ENCODE data around the gene FANCM.

FANCM gene, protein sequence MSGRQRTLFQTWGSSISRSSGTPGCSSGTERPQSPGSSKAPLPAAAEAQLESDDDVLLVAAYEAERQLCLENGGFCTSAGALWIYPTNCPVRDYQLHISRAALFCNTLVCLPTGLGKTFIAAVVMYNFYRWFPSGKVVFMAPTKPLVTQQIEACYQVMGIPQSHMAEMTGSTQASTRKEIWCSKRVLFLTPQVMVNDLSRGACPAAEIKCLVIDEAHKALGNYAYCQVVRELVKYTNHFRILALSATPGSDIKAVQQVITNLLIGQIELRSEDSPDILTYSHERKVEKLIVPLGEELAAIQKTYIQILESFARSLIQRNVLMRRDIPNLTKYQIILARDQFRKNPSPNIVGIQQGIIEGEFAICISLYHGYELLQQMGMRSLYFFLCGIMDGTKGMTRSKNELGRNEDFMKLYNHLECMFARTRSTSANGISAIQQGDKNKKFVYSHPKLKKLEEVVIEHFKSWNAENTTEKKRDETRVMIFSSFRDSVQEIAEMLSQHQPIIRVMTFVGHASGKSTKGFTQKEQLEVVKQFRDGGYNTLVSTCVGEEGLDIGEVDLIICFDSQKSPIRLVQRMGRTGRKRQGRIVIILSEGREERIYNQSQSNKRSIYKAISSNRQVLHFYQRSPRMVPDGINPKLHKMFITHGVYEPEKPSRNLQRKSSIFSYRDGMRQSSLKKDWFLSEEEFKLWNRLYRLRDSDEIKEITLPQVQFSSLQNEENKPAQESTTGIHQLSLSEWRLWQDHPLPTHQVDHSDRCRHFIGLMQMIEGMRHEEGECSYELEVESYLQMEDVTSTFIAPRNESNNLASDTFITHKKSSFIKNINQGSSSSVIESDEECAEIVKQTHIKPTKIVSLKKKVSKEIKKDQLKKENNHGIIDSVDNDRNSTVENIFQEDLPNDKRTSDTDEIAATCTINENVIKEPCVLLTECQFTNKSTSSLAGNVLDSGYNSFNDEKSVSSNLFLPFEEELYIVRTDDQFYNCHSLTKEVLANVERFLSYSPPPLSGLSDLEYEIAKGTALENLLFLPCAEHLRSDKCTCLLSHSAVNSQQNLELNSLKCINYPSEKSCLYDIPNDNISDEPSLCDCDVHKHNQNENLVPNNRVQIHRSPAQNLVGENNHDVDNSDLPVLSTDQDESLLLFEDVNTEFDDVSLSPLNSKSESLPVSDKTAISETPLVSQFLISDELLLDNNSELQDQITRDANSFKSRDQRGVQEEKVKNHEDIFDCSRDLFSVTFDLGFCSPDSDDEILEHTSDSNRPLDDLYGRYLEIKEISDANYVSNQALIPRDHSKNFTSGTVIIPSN (N-terminal part only)

DNA sequence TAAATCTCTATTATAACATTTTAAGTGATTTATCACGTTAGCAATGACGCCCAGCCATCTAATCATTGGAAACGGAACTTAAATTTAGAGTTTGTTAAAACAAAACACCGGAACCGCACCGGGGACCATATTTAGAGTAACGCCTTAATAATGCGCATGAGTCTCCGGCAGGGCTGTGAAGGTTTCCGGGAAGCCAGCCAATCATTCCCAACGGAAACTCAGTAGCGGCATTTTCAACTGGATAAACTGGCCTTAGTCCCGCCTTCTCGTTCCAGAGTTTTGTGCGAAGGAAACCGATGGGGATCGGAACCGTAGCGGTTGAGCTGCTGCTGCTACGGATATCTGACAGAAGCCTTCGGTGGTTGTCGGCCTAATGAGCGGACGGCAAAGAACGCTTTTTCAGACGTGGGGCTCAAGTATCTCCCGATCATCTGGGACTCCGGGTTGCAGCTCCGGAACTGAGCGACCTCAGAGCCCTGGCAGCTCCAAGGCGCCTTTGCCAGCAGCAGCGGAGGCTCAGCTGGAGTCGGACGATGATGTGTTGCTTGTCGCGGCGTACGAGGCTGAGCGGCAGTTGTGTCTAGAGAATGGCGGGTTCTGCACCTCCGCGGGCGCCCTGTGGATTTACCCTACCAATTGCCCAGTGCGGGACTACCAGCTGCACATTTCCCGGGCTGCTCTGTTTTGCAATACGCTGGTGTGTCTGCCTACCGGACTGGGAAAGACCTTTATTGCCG, at the start of gene FANCM:
Gene FANCM (plus strand): TSS at position 272 of the 737 bp plus-strand sequence. CDS start 102 bp downstream, at position 374.
- peak; percentile 20 to 92 (median 85) for DNase-seq

DNA sequence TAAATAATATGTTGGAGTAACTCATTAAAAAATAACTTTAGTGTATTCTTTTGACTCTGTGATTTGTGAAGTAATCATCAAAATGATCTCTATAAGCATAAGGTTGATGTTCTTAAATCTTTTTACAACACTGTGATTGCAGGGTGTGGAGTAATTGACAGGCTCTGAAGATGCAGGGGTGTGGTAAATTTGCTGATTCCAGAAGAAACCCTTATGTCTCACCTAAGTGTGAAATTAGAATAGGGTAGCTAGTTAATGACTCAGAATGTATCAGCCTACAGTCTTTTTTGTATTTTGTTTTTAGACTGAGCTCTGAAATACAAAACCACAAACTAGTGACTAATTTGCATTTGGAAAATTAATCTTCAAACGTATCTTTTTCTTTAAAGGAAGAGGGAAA, 45.9 kb upstream of the FANCM start:
- no peak for DNase-seq

DNA sequence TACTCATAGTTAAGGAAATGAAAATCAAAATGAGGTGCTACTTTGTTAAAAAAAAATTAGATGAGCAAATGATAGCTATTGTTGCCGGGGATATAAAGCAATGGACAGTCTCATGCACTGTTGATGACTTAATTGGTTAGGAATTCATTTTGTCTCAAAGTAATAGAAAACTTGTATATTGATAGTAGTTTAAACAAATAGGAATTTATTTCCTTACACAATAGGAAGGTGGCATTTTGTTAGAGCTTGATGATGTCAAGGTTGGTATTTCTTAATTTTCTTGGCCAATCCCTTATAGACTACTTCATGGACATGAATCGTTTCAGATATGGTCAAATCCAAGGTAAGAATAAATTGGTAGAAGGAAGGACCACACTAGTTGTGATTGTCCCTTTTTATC, 44.0 kb upstream of the FANCM start:
- no peak for DNase-seq

DNA sequence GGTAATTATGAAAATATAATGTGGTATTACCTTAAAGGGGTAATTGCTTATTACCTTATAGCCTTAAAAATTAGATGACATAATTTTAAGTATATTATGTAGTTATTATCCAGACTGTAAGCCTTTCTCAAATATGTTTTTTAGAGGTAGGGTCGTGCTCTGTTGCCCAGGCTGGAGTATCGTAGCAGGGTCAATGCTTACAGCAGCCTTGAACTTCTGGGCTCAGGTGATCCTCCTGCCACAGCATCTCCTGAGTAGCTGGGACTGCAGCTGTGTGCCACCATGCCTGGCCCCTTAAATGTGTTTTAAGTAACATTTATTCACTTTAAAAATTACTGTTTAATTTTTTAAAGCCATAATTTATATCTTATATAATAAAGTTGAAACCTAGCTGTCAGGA, 41.5 kb upstream of the FANCM start:
- no peak for DNase-seq

DNA sequence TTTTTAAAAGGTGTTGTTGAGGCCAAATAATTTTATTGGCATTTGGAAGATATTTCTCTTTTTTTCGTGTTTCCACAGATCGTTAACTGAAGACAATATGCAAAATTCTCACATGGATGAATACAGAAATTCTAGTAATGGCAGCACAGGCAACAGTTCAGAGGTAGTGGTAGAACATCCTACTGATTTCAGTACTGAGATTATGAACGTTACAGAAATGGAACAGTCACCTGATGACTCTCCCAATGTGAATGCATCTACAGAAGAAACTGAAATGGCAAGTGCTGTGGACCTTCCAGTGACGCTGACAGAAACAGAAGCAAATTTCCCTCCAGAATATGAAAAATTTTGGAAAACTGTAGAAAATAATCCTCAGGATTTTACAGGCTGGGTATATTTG, 40.6 kb upstream of the FANCM start:
- DNase-seq: no peak

DNA sequence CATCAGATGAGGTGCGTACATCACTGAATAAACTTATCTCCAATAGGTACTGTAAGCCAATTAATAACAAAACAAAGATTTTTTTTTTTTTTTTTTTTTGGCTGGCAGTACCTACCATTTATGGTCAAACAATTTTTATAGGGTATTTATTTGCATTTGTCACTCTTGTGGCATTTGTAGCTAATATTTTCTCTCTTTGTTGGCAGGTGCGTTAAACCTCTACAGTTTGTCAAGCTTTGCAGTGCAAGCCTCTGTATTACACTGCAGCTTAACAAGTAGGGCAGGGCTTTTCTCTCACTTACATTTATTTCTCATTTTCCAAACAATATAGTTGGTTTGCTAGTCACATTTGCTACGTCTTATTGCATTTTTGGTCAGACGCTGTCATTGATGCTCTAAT, 39.5 kb upstream of the FANCM start:
- no peak for DNase-seq

DNA sequence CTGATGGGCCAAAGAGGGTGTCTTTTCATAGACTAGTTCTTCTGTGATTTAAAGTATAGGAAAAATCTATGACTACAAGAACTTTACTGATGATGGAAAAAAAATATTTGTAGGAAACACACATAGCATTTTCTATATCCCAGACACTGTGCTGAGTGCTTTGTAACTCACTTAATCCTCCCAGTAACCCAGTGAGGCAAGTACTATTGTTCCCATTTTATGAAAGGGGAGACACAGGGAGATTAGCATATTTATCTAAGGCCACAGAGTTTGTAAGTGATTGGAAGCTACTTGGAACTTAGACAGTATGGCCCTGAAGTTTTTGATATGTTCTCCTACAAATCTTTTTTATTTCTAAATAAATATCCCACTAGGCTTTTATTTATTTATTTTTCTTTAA, 31.9 kb upstream of the FANCM start:
- no peak for DNase-seq

DNA sequence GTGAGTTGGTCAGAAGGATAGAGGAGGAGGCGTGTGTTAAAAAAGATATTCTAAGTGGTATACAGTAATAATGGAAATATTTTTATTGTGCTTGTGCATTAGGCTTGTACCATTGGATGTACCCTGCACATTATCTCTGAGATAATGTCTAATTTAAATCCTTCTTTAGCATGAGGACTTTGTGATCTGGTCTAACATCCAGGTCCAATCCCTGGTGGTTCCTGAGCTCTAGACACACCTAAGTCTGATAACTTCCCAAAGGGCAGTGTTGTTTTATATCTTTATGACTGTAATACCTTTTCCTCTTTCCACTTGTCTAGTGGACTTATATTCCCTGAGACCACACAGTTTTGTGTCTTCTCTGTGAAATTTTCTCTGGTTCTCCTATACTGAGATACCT, 31.2 kb upstream of the FANCM start:
- DNase-seq: no peak

DNA sequence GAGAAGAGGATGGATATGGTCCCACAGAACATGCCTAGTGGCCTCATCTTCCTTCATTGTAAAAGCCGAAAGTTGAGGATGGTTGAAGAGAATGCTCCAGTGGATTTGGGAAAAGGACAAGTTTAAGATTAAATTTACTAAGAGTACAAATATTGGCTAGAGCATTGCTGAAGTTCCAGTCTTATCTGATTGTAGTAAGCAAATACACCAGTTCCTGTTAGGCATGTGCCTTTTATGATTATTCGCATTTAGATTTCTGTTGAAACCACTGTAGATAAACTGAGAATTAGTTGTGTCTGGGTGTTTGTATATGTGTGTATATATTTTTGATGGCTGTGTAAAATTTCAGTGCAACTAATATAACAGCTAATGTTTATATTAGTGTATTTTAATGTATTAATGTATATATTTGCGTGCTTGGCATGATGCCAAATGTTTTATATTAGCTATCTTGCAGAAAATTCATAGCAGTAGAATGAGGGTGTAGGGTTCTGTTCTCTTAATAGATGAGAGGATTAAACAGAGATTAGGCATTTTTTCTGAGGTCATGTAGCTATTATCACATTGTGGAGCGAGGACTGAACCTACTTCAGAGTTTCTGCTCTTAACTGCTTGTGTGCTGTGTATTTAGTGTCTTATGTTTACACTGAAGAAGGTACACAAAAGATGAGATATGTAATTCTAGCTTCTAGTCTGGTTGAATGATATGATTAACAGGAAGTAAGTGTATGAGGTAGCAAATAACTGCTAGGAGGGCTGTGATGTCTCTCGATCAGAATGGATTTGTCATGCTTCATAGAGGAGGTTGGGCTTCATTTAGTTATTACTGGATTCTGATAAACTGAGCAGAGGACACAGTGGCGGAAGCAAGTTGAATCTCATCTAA, 22.6 kb upstream of the FANCM start:
- DNase-seq: no peak

DNA sequence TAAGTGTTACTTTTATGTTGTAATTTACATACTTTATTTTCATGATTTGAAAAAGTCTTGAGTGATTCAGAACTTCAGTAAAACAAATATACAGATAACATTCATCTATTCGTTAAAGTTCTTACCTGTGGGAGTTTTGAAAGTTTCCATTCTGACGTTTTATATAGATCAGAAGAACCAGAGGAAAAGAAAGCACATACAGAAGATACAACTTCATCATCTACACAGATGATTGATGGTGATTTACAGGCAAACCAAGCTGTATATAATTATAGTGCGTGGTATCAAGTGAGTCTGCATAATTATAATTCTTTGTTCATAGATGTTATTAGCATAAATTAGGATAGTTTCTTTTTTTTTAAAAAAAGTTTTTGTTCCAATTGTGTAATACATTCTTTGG, 21.4 kb upstream of the FANCM start:
- no peak for DNase-seq

DNA sequence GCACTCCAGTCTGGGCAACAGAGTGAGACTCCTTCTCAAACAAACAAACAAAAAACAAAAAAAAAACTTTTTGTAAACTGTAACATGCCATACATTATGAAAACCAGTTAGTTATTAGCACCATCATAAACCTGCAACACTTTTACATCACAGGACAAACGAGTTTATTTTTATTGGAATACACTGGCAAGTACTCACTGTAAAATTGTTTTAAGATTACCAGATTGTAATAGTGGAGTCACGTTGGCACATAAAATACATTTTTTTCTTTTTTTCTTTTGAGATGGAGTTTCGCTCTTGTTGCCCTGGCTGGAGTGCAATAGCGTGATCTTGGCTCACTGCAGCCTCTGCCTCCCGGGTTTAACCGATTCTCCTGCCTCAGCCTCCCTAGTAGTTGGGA, 17.1 kb upstream of the FANCM start:
- DNase-seq: no peak

DNA sequence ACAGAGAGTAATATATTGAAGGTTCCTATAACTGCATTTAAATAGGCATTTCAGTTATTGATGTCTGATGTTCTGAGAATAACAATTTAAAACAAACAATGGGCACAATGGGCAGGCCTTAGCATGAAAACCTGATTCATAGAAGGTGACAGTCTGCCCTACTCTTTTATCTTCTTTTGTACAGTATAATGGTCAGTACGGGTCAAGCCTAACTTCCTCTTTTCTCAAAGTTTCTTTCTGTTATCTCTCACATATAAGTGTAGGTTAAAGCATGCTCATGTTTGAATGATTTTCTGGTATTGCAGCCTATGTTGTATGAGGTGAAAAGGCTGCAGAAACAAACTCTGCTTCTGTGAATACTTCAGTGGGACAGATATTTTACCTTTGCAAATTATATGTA, 15.6 kb upstream of the FANCM start:
- no peak for DNase-seq

DNA sequence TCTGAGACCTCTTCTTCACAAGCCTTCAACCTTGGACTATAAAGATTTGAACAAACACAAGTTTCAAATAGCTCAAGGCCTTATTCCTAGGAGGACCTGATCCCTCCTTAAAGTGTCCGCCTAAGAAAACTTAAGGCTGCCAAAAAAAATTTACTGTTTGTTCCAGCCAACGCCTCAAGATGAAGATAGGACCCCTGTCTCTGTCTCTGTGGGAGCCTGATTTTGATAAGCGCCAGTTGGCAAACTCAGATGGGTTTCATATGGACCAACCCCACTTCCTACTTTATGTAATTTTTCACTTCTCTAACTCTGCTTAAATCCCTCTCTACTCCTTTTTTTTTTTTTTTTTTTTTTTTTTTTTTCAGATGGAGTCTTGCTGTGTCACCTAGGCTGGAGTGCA, 12.5 kb upstream of the FANCM start:
- no peak for DNase-seq

DNA sequence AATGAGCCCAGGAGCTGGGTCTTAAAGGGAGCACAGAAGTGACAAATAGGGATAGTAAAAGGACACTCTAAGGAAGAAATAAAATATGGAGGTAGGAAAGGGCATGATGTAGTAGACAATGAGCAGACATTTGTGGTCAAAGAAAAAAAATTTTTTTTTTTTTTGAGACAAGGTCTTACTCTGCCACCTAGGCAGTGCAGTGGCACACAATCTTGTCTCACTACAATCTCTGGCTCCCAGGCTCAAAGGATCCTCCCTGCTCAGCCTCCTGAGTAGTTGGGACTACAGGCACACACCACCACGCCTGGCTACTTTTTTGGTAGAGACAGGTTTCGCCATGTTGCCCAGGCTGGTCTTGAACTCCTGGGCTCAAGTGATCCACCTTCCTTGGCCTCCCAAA, 10.0 kb upstream of the FANCM start:
- DNase-seq: no peak

DNA sequence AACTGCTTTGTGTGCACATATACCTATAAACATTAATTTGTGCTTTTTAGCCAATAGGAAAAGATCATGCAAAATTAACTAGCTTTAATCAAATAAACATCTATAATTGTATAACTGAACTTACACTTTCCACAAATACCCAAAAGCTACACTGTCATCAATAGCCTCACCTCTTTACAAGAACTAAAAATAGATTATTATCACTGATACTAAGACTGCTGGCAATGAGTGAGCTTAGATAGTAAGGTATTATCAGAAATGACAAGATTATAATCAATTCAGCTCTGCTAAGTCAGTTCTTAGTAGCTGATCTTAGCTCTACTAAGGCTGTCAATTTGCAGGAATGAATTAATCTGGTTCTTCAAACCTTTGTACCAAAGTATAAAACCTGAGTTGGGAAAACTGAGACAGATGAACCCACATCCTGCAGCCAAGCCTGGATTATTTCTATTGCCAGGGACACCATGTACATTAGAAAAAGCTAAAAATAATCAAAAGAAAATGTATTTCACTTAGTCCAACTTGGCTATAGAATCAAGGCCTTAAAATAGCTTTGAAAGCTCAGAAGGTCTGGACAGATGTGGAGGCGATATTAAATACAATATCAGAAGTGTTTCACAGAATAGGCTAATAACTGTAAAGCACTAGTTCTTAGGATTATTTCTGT, 6.6 kb upstream of the FANCM start:
- DNase-seq: no peak

DNA sequence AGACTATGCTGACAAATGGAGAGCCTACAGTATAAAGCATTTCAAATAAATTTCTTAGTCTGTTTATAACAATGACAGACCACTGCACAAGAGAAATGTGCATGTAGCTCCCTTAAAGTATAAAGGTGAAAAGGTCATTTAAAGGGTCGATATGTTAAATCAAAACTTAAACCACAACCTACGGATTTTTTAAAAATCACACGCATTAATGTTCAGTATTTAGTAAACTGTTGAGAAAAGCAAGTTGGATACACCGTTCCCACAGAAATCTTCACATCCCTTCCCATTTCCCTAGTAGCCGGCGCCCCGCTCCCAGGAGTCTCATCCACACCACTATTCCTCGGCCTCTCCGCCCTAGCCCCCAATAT, 2.1 kb upstream of the FANCM start:
- DNase-seq: no peak

DNA sequence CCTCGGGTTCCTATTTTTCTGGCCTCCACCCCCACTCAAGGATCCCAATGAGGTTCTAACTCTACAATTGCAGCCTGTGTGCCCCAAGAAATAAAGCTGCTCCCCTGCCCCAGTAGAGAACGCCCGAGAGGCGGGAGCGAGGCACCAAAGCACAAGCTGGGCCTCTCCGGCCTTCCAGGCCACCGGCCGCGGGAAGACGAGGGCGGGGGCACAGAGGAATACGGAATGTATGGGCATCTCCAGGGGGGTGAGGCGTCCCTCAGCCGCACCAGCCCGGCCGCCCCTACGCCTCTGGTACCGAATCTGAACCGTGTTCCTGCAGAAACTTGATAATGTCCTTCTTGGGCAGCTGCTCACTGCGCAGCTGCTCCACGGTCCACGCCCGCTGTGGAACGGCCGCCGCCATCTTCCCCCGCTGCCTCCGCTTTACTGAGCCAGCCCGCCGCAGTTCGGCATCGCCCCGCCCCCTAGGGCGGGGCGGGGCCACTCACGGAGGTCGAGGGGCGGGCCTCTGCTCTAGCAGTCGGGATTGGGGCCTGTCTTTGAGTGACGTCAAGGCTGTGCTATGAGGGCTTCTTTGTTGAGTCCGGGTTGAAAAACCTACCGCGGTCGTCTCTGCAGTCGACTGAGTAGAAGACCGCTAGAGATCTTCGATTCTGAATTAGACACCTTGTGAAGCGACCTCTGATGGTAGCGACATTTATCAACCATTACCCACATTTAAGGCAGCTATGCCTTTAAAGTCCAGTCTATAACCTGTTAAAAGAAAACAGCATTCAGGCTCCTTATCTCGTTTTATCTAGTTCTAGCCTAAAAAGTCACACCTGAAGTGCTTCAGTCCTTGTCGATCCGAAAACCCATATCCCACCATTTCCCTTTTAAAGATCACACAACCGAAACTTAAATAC, 1.4 kb upstream of the FANCM start, which contains the start of gene FKBP3:
Gene FKBP3 (minus strand): TSS at position 431 of the 908 bp plus-strand sequence. CDS start 25 bp downstream, at position 406.
- DNase-seq: peak; percentile 54 to 99 (median 92)

DNA sequence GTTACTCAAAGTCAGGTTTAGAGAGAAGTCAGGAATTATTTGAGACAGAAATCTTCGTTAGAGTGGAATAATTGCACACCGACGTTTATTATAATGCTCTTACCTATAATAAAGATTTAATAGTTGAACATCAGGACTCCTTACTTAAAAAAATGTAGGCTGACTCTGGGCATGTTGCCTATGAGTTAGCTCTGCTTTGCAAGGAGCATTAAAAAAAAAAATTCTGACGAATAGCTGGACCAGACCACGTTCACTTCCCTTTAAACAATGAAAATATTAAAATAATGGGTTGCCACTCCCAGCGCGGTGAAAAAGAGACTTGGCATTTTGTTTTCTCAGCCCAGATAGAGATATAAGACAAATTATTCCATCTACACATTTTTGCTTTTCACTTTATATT, 574 bp upstream of the FANCM start:
- peak in 2 of 14 donors; percentile 24 to 55 for DNase-seq

DNA sequence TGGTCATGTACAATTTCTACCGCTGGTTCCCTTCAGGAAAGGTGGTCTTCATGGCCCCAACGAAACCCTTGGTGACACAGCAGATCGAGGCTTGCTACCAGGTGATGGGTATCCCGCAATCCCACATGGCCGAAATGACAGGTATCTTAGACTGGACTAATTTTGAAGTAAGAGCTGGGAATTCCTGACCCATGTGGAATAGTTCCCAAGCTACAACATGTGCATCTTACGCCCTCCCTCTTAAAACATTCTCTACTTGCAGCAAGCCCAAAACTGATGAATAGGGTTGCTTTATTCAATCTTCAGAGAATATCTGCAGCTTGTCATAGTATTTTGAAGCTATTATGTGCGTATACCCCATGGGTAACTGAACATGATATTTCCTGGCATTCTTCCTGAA, 669 bp downstream of the FANCM start:
- peak in 1 of 14 donors; percentile 12 for DNase-seq
